ENCODE measurements around the gene EMSY. TPM values are rescaled to one million over a fixed set of nuclear protein-coding genes. Genes with fewer than 3 reads are reported as not detected.
"Not testable (repeated sequence)": the region's sequence is repeated elsewhere in the genome, so short reads cannot be mapped to it uniquely, and the experiment has no call there.

Gene EMSY
- total RNA-seq, 3 donors from 2014 or later, result 22.9 to 71.3 (median 43.9) TPM

DNA sequence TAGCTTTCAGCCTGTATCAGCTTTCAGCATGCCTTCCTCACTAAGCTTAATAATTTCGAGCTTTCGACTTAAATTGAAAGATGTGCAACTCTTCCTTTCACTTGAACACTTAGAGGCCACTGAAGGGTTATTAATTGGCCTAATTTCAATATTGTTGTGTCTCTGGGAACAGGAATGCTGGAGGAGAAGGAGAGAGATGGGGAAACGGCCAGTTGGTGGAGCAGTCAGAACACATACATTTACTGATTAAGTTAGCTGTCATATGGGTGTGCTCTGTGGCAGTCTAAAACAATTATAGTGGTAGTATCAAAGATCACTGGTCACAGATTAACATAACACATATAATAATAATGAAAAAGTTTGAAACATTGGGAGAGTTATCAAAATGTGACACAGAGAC is 119.5 kb downstream of the EMSY start:
- DNase-seq (ENCODE audit: low spot score in 2 of 2), result no peak
- Histone ChIP-seq H3K27ac (no peak overlapping the region), H3K36me3 (no peaks in the 10 kb centered on the region), H3K4me1 (no peaks in the 10 kb centered on the region), H3K9me3 (no peaks in the 10 kb centered on the region), H3K27me3 (no peaks in the 10 kb centered on the region), H3K4me3 (no peak overlapping the region)
- no peak for TF ChIP-seq POLR2AphosphoS5 (IDR thresholded peaks at IDR 0.05)
- intact Hi-C loops (cut with DNase I; ENCODE audit: low total_unique reads), result no loop called here

DNA sequence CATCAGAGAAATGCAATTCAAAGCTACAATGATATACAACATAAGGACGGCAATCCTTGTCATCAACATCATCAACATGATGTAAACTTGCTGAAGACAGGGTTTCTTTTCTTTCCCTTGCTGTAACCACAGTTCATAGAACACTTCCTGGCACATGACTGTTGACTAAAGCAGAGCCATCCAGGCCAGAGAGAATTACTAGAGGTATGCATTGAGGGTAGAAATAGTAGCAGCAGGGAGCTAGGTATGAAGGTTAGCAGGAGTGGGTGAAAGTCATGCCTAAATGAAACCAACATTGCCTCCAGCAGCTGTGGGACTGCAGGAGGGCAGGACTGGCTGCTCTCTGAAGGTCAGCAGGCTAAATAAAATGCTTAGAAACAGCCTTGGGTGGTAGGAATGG is 122.0 kb downstream of the EMSY start:
- intact Hi-C loops (cut with DNase I; ENCODE audit: low total_unique reads), result no loop called here
- Histone ChIP-seq H3K27me3 (no peaks in the 10 kb centered on the region), H3K9me3 (no peaks in the 10 kb centered on the region), H3K36me3 (no peaks in the 10 kb centered on the region), H3K4me3 (no peak overlapping the region), H3K27ac (no peak overlapping the region), H3K4me1 (no peaks in the 10 kb centered on the region)
- TF ChIP-seq, protein P1, sequence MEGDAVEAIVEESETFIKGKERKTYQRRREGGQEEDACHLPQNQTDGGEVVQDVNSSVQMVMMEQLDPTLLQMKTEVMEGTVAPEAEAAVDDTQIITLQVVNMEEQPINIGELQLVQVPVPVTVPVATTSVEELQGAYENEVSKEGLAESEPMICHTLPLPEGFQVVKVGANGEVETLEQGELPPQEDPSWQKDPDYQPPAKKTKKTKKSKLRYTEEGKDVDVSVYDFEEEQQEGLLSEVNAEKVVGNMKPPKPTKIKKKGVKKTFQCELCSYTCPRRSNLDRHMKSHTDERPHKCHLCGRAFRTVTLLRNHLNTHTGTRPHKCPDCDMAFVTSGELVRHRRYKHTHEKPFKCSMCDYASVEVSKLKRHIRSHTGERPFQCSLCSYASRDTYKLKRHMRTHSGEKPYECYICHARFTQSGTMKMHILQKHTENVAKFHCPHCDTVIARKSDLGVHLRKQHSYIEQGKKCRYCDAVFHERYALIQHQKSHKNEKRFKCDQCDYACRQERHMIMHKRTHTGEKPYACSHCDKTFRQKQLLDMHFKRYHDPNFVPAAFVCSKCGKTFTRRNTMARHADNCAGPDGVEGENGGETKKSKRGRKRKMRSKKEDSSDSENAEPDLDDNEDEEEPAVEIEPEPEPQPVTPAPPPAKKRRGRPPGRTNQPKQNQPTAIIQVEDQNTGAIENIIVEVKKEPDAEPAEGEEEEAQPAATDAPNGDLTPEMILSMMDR (IDR thresholded peaks at IDR 0.05), result no peak
- TF ChIP-seq POLR2A (IDR thresholded peaks at IDR 0.05) (no peak), POLR2AphosphoS5 (IDR thresholded peaks at IDR 0.05) (no peak)
- no peak for DNase-seq (ENCODE audit: low spot score in 2 of 2)

DNA sequence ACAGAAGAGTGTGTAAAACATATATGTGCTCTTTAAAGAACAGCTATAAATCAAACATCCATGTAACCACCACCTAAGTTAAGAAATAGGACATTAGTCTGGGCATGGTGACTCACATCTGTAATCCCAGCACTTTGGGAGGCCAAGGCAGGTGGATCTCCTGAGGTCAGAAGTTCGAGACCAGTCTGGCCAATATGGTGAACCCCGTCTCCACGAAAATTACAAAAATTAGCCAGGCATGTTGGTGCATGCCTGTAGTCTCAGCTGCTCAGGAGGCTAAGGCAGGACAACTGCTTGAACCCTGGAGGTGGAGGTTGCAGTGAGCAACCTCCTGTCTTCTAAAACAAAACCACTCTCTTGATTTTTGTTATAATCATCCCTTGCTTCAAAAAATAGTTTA is 122.4 kb downstream of the EMSY start:
- Histone ChIP-seq H3K4me1 (no peaks in the 10 kb centered on the region), H3K36me3 (no peaks in the 10 kb centered on the region), H3K27ac (no peak overlapping the region), H3K9me3 (no peaks in the 10 kb centered on the region), H3K4me3 (no peak overlapping the region), H3K27me3 (no peaks in the 10 kb centered on the region)
- intact Hi-C loops (cut with DNase I; ENCODE audit: low total_unique reads), result no loop called here
- TF ChIP-seq, protein P1 (IDR thresholded peaks at IDR 0.05), result no peak
- TF ChIP-seq POLR2A (IDR thresholded peaks at IDR 0.05) (no peak), POLR2AphosphoS5 (IDR thresholded peaks at IDR 0.05) (no peak)
- DNase-seq (ENCODE audit: low spot score in 2 of 2), result no peak

DNA sequence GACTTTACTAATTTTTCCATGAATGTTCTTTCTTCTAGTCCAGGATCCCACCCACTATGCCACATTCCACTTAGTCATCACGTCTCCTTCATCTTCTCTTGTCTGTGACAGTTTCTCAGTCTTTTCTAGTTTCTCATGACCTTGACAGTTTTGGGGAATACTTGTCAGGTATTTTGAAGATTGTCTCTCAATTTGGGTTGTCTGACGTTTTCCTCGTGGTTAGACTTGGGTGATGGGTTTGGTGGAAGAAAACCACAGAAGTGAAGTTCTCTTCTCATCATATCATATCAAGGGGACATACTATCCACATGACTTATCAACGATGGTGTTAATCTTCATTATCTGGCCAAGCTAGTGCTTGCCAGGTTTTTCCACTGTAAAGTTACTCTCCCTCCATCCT is 123.3 kb downstream of the EMSY start:
- TF ChIP-seq, protein P1 (IDR thresholded peaks at IDR 0.05), result no peak
- TF ChIP-seq POLR2A (IDR thresholded peaks at IDR 0.05), result no peak
- TF ChIP-seq POLR2AphosphoS5 (IDR thresholded peaks at IDR 0.05), result no peak
- Histone ChIP-seq H3K36me3 (no peaks in the 10 kb centered on the region), H3K27ac (no peak overlapping the region), H3K4me3 (no peak overlapping the region), H3K27me3 (no peaks in the 10 kb centered on the region), H3K4me1 (no peaks in the 10 kb centered on the region), H3K9me3 (no peaks in the 10 kb centered on the region)
- no peak for DNase-seq (ENCODE audit: low spot score in 2 of 2)
- intact Hi-C loops (cut with DNase I; ENCODE audit: low total_unique reads), result no loop called here

DNA sequence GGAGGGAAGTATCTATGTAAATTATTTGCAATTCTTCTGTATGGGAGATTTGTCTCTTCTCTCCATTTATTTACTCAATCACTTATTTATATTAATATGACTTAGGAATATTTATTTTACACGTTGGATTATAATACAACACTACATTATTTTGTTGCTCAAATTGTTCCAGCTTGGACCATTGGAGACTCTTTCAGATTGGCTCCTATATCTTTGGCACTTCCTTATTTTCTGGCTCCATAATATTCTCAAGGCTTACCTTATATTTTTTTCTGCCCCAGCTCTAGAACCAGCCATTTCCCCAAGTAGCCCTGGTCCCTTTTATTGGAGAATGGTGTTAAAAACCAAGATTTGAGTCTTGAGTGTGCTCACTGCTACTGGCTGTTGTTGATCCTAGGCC is 123.8 kb downstream of the EMSY start:
- no peak overlapping the region for H3K4me3 ChIP-seq
- H3K27me3 ChIP-seq, result no peaks in the 10 kb centered on the region
- no peak overlapping the region for H3K27ac ChIP-seq
- intact Hi-C loops (cut with DNase I; ENCODE audit: low total_unique reads), result no loop called here
- no peaks in the 10 kb centered on the region for H3K9me3 ChIP-seq
- H3K36me3 ChIP-seq, result no peaks in the 10 kb centered on the region
- no peak for DNase-seq (ENCODE audit: low spot score in 2 of 2)
- TF ChIP-seq POLR2A (IDR thresholded peaks at IDR 0.05) (no peak), POLR2AphosphoS5 (IDR thresholded peaks at IDR 0.05) (no peak)
- TF ChIP-seq, protein P1 (IDR thresholded peaks at IDR 0.05), result no peak
- H3K4me1 ChIP-seq, result no peaks in the 10 kb centered on the region

DNA sequence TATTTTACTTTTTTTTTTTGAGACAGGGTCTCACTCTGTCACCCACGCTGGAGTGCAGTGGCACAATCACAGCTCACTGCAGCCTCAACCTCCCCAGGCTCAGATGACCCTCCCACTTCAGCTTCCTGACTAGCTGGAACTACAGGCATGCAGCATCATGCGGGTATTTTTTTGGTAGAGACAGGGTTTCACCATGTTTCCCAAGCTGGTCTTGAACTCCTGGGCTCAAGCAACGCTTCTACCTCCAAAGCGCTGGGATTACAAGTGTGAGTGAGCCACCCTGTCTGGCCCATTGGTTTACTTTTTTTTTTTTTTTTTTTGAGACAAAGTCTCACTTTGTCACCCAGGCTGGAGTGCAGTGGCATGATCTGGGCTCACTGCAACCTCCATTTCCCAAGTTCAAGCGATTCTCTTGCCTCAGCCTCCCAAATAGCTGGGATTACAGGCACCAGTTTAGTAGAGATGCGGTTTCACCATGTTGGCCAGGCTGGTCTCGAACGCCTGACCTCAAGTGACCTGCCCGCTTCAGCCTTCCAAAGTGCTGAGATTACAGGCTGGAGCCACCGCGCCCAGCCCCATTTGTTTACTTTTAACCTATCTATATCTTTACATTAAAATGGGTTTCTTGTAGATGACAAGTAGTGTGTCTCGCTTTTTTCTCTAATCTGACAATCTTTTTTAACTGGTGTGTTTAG is 127.5 kb downstream of the EMSY start:
- intact Hi-C loops (cut with DNase I; ENCODE audit: low total_unique reads); H3K36me3 ChIP-seq; H3K4me1 ChIP-seq; H3K4me3 ChIP-seq; H3K9me3 ChIP-seq; H3K27me3 ChIP-seq; H3K27ac ChIP-seq; DNase-seq (ENCODE audit: low spot score in 2 of 2): not testable (repeated sequence)
